Spleen (tissue), 7 donors: ENCODE data around the gene GALNT12.

ENCODE experiments used
- POLR2A ChIP-seq, 3 donors: fragments of 450-650 bp; IDR thresholded peaks; one replicate each; pipeline ENCODE4 v1.5.1; 2017; ENCODE audit warnings: antibody characterized with exemption in 3 of 3, mild to moderate bottlenecking in 1 of 3
- TF ChIP-seq, protein P1 (sequence below), 11 experiments: fragments of 200-600 bp in 7 of 11; fragments of 450-650 bp in 4 of 11; sonication (generic) in 4 of 11; IDR thresholded peaks in 8 of 11; conservative IDR thresholded peaks in 3 of 11; 1 replicate in 7 of 11; 2 replicates in 4 of 11; pipeline versions ENCODE4 v1.4.0 to v1.8.0; 2016 to 2021; ENCODE audit warnings: antibody characterized with exemption in 11 of 11, inconsistent platforms in 4 of 11, mild to moderate bottlenecking in 1 of 11
- donor health status: DM: no; HTN: no; CAD: no; lungs with moderate emphysema.
- donor health status: DM: no; HTN: no; CAD: no.
- donor health status: DM: no; HTN: no; CAD: no.

DNA sequence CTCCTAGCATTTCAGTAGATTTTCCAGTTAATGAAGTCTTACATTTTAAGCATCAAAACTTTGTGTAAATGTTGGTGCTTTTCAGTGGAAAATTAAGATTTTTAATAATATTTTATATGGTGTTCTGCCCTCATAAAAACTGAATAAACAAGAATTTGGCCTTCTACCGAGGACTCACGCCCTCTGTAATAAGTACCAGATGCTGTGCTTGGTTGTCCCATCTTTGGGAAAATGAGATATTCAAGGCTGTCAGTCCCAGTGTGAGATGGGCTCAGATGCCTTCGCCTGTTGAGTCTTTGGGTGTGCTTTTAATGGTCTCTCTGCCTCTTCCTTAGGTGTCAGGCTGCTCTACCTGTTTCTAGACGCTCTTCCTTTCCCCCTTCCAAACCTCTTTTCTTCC lies 28.7 kb downstream of the GALNT12 start:
- TF ChIP-seq, protein P1, sequence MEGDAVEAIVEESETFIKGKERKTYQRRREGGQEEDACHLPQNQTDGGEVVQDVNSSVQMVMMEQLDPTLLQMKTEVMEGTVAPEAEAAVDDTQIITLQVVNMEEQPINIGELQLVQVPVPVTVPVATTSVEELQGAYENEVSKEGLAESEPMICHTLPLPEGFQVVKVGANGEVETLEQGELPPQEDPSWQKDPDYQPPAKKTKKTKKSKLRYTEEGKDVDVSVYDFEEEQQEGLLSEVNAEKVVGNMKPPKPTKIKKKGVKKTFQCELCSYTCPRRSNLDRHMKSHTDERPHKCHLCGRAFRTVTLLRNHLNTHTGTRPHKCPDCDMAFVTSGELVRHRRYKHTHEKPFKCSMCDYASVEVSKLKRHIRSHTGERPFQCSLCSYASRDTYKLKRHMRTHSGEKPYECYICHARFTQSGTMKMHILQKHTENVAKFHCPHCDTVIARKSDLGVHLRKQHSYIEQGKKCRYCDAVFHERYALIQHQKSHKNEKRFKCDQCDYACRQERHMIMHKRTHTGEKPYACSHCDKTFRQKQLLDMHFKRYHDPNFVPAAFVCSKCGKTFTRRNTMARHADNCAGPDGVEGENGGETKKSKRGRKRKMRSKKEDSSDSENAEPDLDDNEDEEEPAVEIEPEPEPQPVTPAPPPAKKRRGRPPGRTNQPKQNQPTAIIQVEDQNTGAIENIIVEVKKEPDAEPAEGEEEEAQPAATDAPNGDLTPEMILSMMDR (IDR thresholded peaks at IDR 0.05 in 8 of 11, conservative IDR thresholded peaks at IDR 0.05 in 3 of 11): no peak
- TF ChIP-seq POLR2A (IDR thresholded peaks at IDR 0.05): no peak
